Loucy (cell line): ENCODE measurements around the gene ADTRP.

Source experiments
- EZH2phosphoT487 ChIP-seq: fragments of 200-600 bp; IDR thresholded peaks from 2 replicates; pipeline ENCODE4 v1.6.1; 2018; ENCODE audit warnings: antibody characterized with exemption, mild to moderate bottlenecking, moderate library complexity, borderline replicate concordance
- TF ChIP-seq, protein P1 (sequence below): fragments of 200-600 bp; sonication (generic); conservative IDR thresholded peaks from 2 replicates; pipeline ENCODE4 v1.5.1; 2014; ENCODE audit warnings: mild to moderate bottlenecking, antibody characterized with exemption, low read length

DNA sequence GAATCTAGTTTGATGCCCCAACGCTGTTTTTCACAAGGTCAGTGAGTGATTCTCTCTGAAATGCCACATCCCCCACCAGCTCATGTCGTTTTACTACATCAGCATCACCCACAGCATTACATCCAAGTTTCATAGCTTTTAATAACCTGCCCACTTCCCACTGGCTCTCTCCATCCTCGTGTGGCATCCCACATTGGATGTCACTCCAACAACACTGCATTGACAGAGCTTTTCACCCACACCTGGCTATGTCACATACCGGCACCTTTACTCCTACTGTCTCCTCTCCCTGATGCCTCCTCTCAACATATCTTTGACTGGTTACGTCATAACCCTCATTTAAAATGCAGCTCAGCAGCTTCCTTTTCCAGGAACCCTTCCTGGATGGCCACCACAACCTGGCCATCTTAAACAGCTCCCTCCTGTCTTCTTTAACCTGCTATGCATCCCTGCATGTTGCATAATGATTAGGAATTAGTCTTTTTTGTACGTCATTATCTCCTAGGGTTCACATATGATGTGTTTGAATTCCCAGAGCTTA, 5.0 kb upstream of the ADTRP start:
- TF ChIP-seq, protein P1, sequence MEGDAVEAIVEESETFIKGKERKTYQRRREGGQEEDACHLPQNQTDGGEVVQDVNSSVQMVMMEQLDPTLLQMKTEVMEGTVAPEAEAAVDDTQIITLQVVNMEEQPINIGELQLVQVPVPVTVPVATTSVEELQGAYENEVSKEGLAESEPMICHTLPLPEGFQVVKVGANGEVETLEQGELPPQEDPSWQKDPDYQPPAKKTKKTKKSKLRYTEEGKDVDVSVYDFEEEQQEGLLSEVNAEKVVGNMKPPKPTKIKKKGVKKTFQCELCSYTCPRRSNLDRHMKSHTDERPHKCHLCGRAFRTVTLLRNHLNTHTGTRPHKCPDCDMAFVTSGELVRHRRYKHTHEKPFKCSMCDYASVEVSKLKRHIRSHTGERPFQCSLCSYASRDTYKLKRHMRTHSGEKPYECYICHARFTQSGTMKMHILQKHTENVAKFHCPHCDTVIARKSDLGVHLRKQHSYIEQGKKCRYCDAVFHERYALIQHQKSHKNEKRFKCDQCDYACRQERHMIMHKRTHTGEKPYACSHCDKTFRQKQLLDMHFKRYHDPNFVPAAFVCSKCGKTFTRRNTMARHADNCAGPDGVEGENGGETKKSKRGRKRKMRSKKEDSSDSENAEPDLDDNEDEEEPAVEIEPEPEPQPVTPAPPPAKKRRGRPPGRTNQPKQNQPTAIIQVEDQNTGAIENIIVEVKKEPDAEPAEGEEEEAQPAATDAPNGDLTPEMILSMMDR = no peak
- TF ChIP-seq EZH2phosphoT487 = no peak
